ENCODE results near the gene TSPAN5. TPM values are rescaled to one million over a fixed set of nuclear protein-coding genes. Genes with fewer than 3 reads are reported as not detected.
"Not testable (repeated sequence)": the region's sequence is repeated elsewhere in the genome, so short reads cannot be mapped to it uniquely, and the experiment has no call there.

The TSPAN5 gene
- total RNA-seq, 2 donors from 2014 or later, result 7.4 to 11.8 TPM

GRCh38 chr4:98481167-98481566 lies 177.2 kb downstream of the TSPAN5 start:
- TF ChIP-seq CTCF (conservative IDR thresholded peaks at IDR 0.05), result no peak
- Mint-ChIP-seq H3K36me3 (ENCODE audit: low read depth) (no peaks in the 10 kb centered on the region), H3K4me3 (no peak overlapping the region), H3K27ac (no peak overlapping the region), H3K27me3 (ENCODE audit: insufficient read depth) (no peaks in the 10 kb centered on the region), H3K4me1 (peaks cover 15% of the 10 kb centered on the region), H3K9me3 (no peaks in the 10 kb centered on the region)
- no peaks in the 10 kb centered on the region for H3K9me3 ChIP-seq (ENCODE audit: control insufficient read depth, low read length)
- no peak overlapping the region for H3K27ac ChIP-seq (ENCODE audit: low read depth, low read length)
- H3K9ac ChIP-seq (ENCODE audit: extremely low read depth, low read length, poor library complexity, severe bottlenecking), result no peak overlapping the region
- H3K4me3 ChIP-seq (ENCODE audit: low read length), result no peak overlapping the region
- H3K4me1 ChIP-seq (ENCODE audit: control insufficient read depth, insufficient read depth, low read length), result no peaks in the 10 kb centered on the region
- no peaks in the 10 kb centered on the region for H3K36me3 ChIP-seq (ENCODE audit: control insufficient read depth, insufficient read depth, low read length)
- 86 to 91% methylated on average over 3 of the region's 3 CpGs for WGBS, 2 experiments (ENCODE audit: insufficient coverage in 1 of 2, insufficient read length in 1 of 2)
- DNase-seq, result no peak
- H3K27me3 ChIP-seq (ENCODE audit: control insufficient read depth, insufficient read depth, low read length, poor library complexity, severe bottlenecking), result no peaks in the 10 kb centered on the region

- Mint-ChIP-seq H3K9me3 (no peaks in the 10 kb centered on the region), H3K27ac (no peak overlapping the region), H3K36me3 (ENCODE audit: low read depth) (peaks cover 2% of the 10 kb centered on the region), H3K4me1 (peaks cover 15% of the 10 kb centered on the region), H3K4me3 (no peak overlapping the region), H3K27me3 (ENCODE audit: insufficient read depth) (no peaks in the 10 kb centered on the region)
- Histone ChIP-seq H3K4me3 (ENCODE audit: low read length) (no peak overlapping the region), H3K27me3 (ENCODE audit: control insufficient read depth, insufficient read depth, low read length, poor library complexity, severe bottlenecking) (no peaks in the 10 kb centered on the region), H3K4me1 (ENCODE audit: control insufficient read depth, insufficient read depth, low read length) (no peaks in the 10 kb centered on the region), H3K27ac (ENCODE audit: low read depth, low read length) (no peak overlapping the region), H3K36me3 (ENCODE audit: control insufficient read depth, insufficient read depth, low read length) (no peaks in the 10 kb centered on the region), H3K9ac (ENCODE audit: extremely low read depth, low read length, poor library complexity, severe bottlenecking) (no peak overlapping the region), H3K9me3 (ENCODE audit: control insufficient read depth, low read length) (no peaks in the 10 kb centered on the region)
- DNase-seq, result no peak
- TF ChIP-seq CTCF (conservative IDR thresholded peaks at IDR 0.05), result no peak
- WGBS, 2 experiments (ENCODE audit: insufficient coverage in 1 of 2, insufficient read length in 1 of 2), result 92 to 93% methylated on average over 4 to 5 of the region's 5 CpGs
Measured at GRCh38 chr4:98480535-98480934, 177.9 kb downstream of the TSPAN5 start.

DNA sequence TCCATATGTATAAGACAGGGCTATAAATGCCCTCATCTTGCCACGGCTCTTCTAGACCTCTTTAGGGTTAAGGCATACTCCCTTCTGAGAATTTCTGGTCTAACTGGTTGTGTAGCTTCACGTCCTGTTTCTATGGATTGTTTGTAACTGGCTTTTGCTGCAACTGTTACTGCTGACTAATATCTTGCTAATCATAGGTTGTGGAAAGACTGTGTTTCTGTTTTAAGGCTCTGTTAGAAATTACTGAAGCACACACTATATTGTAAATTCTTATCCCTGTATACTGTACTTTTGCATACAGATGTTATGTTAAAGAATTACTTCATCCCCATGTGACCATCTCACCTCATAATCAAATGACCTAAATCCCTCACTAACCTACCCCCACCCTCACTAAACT lies 178.8 kb downstream of the TSPAN5 start:
- H3K27ac ChIP-seq (ENCODE audit: low read depth, low read length); H3K27ac Mint-ChIP-seq: not testable (repeated sequence)

DNA sequence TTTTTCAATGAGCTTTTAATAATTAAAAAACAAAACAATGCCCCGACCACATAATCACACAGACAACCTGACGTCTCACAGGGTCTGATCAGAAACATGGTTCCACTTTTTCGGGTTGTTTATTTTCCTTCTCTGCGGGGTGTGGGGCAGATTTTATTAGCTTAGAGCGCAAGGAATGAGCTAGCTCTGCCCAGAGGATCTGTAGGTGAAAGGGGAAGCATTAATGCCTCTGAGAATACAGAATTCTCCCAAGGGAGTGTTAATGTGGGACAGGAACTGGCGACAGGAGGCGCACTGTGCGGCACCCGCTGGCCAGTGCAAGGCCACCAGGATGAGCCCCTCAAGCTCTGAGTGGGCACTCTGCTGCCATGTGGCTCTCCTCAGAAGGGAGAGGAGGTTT lies 181.5 kb downstream of the TSPAN5 start:
- no peak for TF ChIP-seq CTCF (conservative IDR thresholded peaks at IDR 0.05)
- Histone ChIP-seq H3K9me3 (ENCODE audit: control insufficient read depth, low read length) (no peaks in the 10 kb centered on the region), H3K4me1 (ENCODE audit: control insufficient read depth, insufficient read depth, low read length) (no peaks in the 10 kb centered on the region), H3K36me3 (ENCODE audit: control insufficient read depth, insufficient read depth, low read length) (no peaks in the 10 kb centered on the region), H3K4me3 (ENCODE audit: low read length) (no peak overlapping the region), H3K27me3 (ENCODE audit: control insufficient read depth, insufficient read depth, low read length, poor library complexity, severe bottlenecking) (no peaks in the 10 kb centered on the region), H3K27ac (ENCODE audit: low read depth, low read length) (no peak overlapping the region), H3K9ac (ENCODE audit: extremely low read depth, low read length, poor library complexity, severe bottlenecking) (no peak overlapping the region)
- no peak for DNase-seq
- WGBS, 2 experiments (ENCODE audit: insufficient coverage in 1 of 2, insufficient read length in 1 of 2), result 89 to 93% methylated on average over 3 to 9 of the region's 9 CpGs
- Mint-ChIP-seq H3K9me3 (no peaks in the 10 kb centered on the region), H3K27me3 (ENCODE audit: insufficient read depth) (no peaks in the 10 kb centered on the region), H3K4me3 (no peak overlapping the region), H3K4me1 (peaks cover 3% of the 10 kb centered on the region), H3K27ac (no peak overlapping the region), H3K36me3 (ENCODE audit: low read depth) (peaks cover 12% of the 10 kb centered on the region)

More for the DNA sequence above, 178.8 kb downstream of the TSPAN5 start:
- not testable (repeated sequence) for H3K27me3 ChIP-seq (ENCODE audit: control insufficient read depth, insufficient read depth, low read length, poor library complexity, severe bottlenecking); H3K9ac ChIP-seq (ENCODE audit: extremely low read depth, low read length, poor library complexity, severe bottlenecking); H3K36me3 ChIP-seq (ENCODE audit: control insufficient read depth, insufficient read depth, low read length); H3K9me3 ChIP-seq (ENCODE audit: control insufficient read depth, low read length); H3K4me1 ChIP-seq (ENCODE audit: control insufficient read depth, insufficient read depth, low read length); H3K27me3 Mint-ChIP-seq (ENCODE audit: insufficient read depth); H3K9me3 Mint-ChIP-seq; H3K4me3 Mint-ChIP-seq; DNase-seq; H3K4me3 ChIP-seq (ENCODE audit: low read length); H3K36me3 Mint-ChIP-seq (ENCODE audit: low read depth)
- H3K4me1 Mint-ChIP-seq, result peaks cover 15% of the 10 kb centered on the region
- 100% methylated on average over 1 to 2 of the region's 2 CpGs for WGBS, 2 experiments (ENCODE audit: insufficient coverage in 1 of 2, insufficient read length in 1 of 2)

All from endodermal cell (in vitro differentiated cells).